HEK293 (cell line): ENCODE data around the gene CTSD.

Source experiments
- CTCF ChIP-seq: fragments of 450-650 bp; formaldehyde crosslinking; IDR thresholded peaks from 2 replicates; pipeline ENCODE4 v1.5.1; 2016; ENCODE audit warnings: missing biosample characterization, missing genetic modification characterization
- YY1 ChIP-seq: fragments of 450-650 bp; formaldehyde crosslinking; IDR thresholded peaks from 2 replicates; pipeline ENCODE4 v1.5.1; 2018; ENCODE audit warnings: missing biosample characterization, missing genetic modification characterization
- ZBTB10 ChIP-seq: fragments of 450-650 bp; formaldehyde crosslinking; IDR thresholded peaks from 2 replicates; pipeline ENCODE4 v1.5.1; 2016; ENCODE audit warnings: missing biosample characterization, missing genetic modification characterization
- ZNF624 ChIP-seq: fragments of 450-650 bp; formaldehyde crosslinking; IDR thresholded peaks from 2 replicates; pipeline ENCODE4 v1.5.1; 2017; ENCODE audit warnings: missing biosample characterization, missing genetic modification characterization
- ZNF645 ChIP-seq: fragments of 450-650 bp; formaldehyde crosslinking; IDR thresholded peaks from 2 replicates; pipeline ENCODE4; 2016; ENCODE audit warnings: missing biosample characterization, missing genetic modification characterization

- TF ChIP-seq YY1 (tag by site-specific recombination) = no peak
- no peak for TF ChIP-seq CTCF (tag by site-specific recombination)
- TF ChIP-seq ZNF624 (tag by site-specific recombination) = no peak
- no peak for TF ChIP-seq ZNF645 (tag by site-specific recombination)
- no peak for TF ChIP-seq ZBTB10 (tag by site-specific recombination)
Measured at GRCh38 chr11:1748636-1749394, 14.9 kb downstream of the CTSD start.
